SK-N-MC (cell line): ENCODE results near the gene NPB.

Experiments
- EZH2 ChIP-seq: fragments of 200-600 bp; sonication (generic); IDR thresholded peaks from one replicate; pipeline ENCODE4 v1.6.1; 2017; ENCODE audit warnings: antibody characterized with exemption
- FOXP2 ChIP-seq: optimal IDR thresholded peaks from 2 replicates; pipeline ENCODE3; 2011; ENCODE audit warnings: mild to moderate bottlenecking, moderate library complexity; ENCODE audit not compliant: insufficient read depth; ENCODE audit errors: extremely low read length, control extremely low read depth
- POLR2AphosphoS5 ChIP-seq: IDR thresholded peaks from 2 replicates; pipeline ENCODE4 v1.6.1; 2012; ENCODE audit warnings: mild to moderate bottlenecking, low read depth, low read length, borderline replicate concordance

- TF ChIP-seq POLR2AphosphoS5 (no peak), EZH2 (no peak), FOXP2 (no peak)
These were observed 20.7 kb downstream of the NPB start for GRCh38 chr17:81922566-81923301.
